ENCODE results near the gene ELOVL3.

DNA sequence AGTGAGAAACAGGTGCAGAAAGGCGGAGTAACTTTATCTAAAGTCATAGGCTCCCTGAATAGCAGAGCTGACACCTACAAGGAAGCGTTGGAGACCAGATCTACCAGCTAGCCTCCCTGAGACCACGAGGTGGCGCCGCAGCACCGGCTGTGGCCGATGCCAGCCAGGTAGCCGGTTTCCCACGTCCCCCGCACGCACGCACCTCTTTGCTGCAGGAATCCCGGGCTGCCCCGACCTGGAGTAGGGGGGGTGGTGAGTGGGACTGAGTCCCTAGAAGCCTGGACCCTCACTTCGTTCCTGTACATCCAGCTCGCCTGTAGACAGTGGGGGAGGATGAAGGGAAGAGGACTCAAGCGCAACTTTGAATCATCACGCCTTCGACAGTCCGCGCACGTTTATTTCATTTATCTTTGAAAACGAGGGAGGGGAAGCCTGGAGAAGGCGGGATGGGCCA, 3.7 kb downstream of the ELOVL3 start:
- TF ChIP-seq NONO (IDR thresholded peaks at IDR 0.05) (no peak), NONO (CRISPR knock-in tag; conservative IDR thresholded peaks at IDR 0.05) (no peak), KLF16 (CRISPR knock-in tag; IDR thresholded peaks at IDR 0.05) (0 out of 4 replicates have a peak, but pooled peaks of 1 of the 2 experiments have one; percentile 48), BCL6 (CRISPR knock-in tag; IDR thresholded peaks at IDR 0.05) (no peak), TCF7L2 (IDR thresholded peaks at IDR 0.05; ENCODE audit: low read depth, low read length) (no peak), ZNF709 (CRISPR knock-in tag; IDR thresholded peaks at IDR 0.05) (no peak), SP1 (IDR thresholded peaks at IDR 0.05) (no peak), SP1 (CRISPR knock-in tag; IDR thresholded peaks at IDR 0.05) (no peak), HOXA3 (CRISPR knock-in tag; IDR thresholded peaks at IDR 0.05) (no peak; the same call in 1 of the 2 replicates), CBX5 (CRISPR knock-in tag; IDR thresholded peaks at IDR 0.05; ENCODE audit: borderline replicate concordance) (no peak), ZNF558 (CRISPR knock-in tag; IDR thresholded peaks at IDR 0.05; ENCODE audit: borderline replicate concordance) (0 out of 2 replicates have a peak, but pooled peaks have one; percentile 4)
- TF ChIP-seq, protein P1, sequence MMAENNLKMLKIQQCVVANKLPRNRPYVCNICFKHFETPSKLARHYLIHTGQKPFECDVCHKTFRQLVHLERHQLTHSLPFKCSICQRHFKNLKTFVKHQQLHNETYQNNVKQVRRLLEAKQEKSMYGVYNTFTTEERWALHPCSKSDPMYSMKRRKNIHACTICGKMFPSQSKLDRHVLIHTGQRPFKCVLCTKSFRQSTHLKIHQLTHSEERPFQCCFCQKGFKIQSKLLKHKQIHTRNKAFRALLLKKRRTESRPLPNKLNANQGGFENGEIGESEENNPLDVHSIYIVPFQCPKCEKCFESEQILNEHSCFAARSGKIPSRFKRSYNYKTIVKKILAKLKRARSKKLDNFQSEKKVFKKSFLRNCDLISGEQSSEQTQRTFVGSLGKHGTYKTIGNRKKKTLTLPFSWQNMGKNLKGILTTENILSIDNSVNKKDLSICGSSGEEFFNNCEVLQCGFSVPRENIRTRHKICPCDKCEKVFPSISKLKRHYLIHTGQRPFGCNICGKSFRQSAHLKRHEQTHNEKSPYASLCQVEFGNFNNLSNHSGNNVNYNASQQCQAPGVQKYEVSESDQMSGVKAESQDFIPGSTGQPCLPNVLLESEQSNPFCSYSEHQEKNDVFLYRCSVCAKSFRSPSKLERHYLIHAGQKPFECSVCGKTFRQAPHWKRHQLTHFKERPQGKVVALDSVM (CRISPR knock-in tag; IDR thresholded peaks at IDR 0.05): no peak
- TF ChIP-seq, protein P2, sequence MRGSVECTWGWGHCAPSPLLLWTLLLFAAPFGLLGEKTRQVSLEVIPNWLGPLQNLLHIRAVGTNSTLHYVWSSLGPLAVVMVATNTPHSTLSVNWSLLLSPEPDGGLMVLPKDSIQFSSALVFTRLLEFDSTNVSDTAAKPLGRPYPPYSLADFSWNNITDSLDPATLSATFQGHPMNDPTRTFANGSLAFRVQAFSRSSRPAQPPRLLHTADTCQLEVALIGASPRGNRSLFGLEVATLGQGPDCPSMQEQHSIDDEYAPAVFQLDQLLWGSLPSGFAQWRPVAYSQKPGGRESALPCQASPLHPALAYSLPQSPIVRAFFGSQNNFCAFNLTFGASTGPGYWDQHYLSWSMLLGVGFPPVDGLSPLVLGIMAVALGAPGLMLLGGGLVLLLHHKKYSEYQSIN (CRISPR knock-in tag; IDR thresholded peaks at IDR 0.05; ENCODE audit: borderline replicate concordance): no peak

All from HepG2 (cell line).